AG10803 (cell line): ENCODE measurements around the gene CASKIN1.

Experiments used
- DNase-seq: peaks from one replicate; pipeline ENCODE4 v3.0.0; 2010; ENCODE audit warnings: low read depth
- H3K4me3 ChIP-seq: 2 replicates; pipeline ENCODE4 v1.5.1; 2011; ENCODE audit warnings: mild to moderate bottlenecking, low read length, control low read depth
- TF ChIP-seq, protein P1 (sequence below): conservative IDR thresholded peaks from 2 replicates; pipeline ENCODE4 v1.5.1; 2011; ENCODE audit warnings: mild to moderate bottlenecking, low read length, control low read depth, inconsistent platforms

CASKIN1 gene

DNA sequence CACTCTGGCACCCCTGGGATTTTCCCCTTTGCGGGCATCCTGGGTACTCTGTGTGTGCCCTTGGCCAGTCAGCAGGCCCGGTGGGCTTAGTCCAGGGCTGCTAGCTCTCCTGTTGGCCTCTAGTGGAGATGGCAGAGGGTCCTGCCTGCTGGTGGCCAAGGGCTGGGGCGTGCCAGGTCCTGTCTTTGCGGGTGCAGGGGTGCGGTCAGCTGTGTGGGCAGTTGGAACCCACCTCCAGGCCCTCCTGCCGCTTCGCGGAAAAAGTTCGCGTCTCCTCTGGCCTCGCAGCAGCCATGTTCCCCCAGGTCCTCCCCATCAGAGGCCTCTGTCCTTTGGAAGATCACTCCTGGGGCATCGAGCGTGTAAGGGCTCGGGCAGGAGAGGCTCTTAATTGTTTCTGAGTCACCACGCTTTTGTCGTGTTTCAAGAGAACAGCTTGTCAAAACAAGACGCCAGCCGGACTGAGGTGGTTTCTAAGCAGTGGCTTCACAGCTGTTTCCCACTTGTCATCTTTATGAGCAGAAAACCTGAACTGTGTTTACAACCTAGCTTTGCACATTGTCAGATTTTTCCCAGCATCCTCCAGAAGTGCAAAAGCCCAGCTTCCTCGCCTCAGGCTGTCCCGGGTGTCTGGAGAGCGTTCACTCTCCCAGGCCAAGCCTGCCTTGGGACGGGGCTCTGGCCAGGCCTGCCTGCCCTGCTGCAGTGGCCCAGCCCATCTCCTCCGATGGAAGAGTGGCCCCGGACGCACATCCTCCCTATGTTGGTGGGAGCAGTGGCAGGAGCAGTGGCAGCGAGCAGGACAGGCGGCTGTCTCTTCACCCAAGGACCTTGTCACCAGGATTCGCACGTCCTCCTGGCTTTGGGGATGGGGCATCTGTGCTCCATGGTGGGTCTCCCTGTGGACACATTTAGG lies 34.9 kb upstream of the CASKIN1 start:
- TF ChIP-seq, protein P1, sequence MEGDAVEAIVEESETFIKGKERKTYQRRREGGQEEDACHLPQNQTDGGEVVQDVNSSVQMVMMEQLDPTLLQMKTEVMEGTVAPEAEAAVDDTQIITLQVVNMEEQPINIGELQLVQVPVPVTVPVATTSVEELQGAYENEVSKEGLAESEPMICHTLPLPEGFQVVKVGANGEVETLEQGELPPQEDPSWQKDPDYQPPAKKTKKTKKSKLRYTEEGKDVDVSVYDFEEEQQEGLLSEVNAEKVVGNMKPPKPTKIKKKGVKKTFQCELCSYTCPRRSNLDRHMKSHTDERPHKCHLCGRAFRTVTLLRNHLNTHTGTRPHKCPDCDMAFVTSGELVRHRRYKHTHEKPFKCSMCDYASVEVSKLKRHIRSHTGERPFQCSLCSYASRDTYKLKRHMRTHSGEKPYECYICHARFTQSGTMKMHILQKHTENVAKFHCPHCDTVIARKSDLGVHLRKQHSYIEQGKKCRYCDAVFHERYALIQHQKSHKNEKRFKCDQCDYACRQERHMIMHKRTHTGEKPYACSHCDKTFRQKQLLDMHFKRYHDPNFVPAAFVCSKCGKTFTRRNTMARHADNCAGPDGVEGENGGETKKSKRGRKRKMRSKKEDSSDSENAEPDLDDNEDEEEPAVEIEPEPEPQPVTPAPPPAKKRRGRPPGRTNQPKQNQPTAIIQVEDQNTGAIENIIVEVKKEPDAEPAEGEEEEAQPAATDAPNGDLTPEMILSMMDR: no peak

DNA sequence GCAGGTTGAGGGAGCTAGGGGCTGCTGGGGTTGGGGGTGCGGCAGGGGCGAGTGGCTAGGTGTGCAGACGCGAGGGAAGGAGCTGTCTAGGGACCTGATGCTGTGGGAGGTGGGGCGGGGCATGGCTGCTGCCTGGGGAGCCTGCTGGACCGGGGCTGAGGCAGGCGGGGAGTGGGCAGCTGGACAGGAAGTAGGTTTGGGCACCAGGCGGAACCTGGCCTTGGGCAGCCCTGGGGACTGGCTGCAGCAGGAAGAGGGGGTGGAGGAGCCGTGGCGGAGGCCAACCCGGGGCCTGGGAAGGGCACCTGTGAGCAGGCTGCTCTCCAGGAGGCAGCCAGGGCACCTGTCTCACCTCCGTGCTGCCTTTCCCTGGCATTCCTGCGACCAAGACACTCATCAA lies 34.0 kb upstream of the CASKIN1 start:
- no peak overlapping the region for H3K4me3 ChIP-seq
- TF ChIP-seq, protein P1: no peak
- no peak for DNase-seq

More for the DNA sequence above, 34.9 kb upstream of the CASKIN1 start:
- no peak for DNase-seq
- H3K4me3 ChIP-seq: no peak overlapping the region

DNA sequence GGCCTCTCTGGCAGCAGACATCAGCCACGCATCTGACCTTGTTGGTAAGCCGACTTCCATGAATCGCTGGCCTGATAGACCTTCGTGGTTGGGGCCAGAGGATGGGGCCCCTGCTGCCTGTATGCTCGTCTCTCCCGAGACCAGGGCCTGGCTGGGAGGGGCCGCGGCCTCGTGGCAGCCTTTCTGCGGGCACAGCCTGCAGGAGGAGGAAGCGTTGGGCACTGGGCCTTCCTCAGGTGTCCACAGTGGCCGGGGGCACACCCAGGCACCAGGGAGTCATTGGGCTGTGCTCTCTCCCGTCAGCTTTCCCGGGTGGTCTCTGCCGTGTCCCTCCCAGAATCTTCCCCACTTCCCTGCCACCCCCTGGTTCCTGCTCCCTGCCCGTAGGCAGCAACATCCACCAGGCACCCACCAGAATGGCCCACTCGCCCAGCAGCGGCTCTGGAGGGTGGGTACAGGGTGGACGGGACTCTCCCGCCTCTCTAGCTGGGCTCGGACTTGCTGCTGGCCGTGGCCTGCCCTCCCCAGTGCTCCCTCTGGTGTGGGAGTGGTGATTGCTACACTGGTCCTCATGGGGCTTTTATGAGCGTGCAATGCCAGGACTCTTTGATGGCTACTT lies 33.3 kb upstream of the CASKIN1 start:
- DNase-seq: no peak
- H3K4me3 ChIP-seq: no peak overlapping the region
- TF ChIP-seq, protein P1: no peak

DNA sequence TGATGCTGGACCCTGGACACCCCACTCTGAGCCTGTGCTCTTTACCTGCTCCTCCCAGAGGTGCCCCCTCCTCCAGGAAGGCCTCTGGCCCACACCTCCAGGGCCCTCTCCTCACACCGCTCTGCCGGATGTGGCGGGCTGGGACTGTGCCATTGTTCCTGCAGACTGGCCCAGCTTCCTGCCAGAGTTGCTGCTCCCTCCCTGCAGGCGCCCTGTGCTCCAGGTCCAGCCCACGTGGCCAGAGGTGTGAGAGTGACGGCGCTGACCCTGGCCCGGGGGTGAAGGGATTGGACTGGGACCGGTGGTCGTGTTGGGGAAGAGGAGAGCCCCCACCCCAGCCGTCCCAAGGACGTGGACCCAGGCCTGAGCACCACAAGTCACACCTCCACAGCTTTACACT lies 32.7 kb upstream of the CASKIN1 start:
- H3K4me3 ChIP-seq: no peak overlapping the region
- no peak for DNase-seq
- TF ChIP-seq, protein P1: no peak

DNA sequence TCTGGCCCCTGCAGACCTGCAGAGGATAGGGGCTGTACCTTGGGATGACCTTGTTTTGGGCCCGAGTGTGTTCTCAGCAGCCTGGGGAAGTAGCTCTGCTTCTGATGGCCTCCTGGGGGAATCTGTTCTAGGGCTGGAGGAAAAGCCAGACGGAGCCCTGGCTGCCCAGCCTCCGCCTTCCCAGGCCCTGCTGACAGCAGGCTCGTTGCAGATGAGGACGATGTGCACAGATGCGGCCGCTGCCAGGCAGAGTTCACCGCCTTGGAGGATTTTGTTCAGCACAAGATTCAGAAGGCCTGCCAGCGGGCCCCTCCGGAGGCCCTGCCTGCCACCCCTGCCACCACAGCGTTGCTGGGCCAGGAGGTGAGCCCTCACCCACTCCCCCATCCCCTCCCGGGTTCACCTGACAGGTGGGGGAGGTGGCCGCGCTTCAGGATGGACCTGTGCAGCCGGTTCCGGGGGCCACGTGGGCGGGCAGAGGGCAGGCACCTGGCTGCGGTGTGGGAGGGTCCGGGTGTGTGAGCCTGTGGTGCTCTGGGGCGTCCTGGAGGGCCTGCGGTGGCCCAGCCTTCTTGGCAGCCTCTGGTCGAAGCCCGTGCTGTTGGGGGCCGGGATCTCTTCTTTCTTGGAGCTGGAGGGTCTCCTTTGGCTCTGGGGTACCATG lies 31.9 kb upstream of the CASKIN1 start:
- DNase-seq: no peak
- TF ChIP-seq, protein P1: no peak
- no peak overlapping the region for H3K4me3 ChIP-seq

DNA sequence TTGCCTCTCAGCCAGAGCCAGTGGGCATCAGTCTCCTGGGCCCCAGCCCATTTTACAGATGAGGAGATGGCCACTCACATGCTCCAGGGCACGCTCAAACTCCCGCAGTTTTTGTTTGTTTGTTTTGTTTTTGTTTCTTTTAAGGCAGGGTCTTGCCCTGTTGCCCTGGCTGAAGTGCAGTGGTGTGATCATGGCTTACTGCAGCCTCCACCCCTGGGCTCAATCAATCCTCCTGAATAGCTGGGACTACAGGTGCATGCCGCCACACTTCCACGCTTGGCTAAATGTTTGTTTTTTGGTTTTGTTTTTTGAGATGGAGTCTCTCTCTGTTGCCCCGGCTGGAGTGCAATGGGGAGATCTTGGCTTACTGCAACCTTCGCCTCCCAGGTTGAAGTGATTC lies 30.5 kb upstream of the CASKIN1 start:
- DNase-seq: no peak
- no peak overlapping the region for H3K4me3 ChIP-seq
- TF ChIP-seq, protein P1: no peak
